ENCODE measurements around the gene HIPK3.

HIPK3 gene

DNA sequence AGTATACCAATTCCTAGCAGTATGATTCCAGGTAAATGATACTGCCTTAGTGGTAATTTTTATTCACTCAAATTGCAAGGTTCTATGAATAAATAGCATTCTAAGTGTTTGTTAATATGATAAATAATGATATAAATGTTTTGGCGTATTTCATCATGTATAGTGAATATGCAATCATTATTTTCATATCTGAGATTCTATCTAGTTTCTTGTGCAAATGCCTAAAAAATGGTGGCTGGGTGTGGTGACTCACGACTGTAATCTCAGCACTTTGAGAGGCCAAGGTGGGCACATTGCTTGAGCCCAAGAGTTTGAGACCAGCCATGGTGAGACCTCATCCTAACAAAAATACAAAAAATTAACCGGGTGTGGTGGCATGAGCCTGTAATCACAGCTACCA is 13.9 kb downstream of the HIPK3 start:
- Histone ChIP-seq H4K20me1 (ENCODE audit: insufficient read depth, low read length) (peaks cover 47% of the 10 kb centered on the region), H3K4me2 (ENCODE audit: insufficient read depth, low read length) (no peak overlapping the region), H3K9me3 (ENCODE audit: insufficient read depth, low read length, severe bottlenecking) (no peaks in the 10 kb centered on the region), H2AFZ (ENCODE audit: low read depth, low read length) (no peak overlapping the region), H3K27ac (ENCODE audit: low read length) (no peak overlapping the region), H3K4me1 (ENCODE audit: insufficient read depth, low read length) (peaks cover 4% of the 10 kb centered on the region; the same call in 1 of the 2 replicates), H3K9ac (ENCODE audit: low read depth, low read length) (no peak overlapping the region), H3K36me3 (ENCODE audit: insufficient read depth, low read length) (no peaks in the 10 kb centered on the region), H3K4me3 (ENCODE audit: low read depth in 1 of 2, low read length in 2 of 2) (no peak overlapping the region), H3K27me3 (ENCODE audit: insufficient read depth, low read length, poor library complexity) (no peaks in the 10 kb centered on the region), H3K79me2 (ENCODE audit: insufficient read depth, low read length) (peaks cover 98% of the 10 kb centered on the region)
- no peak for TF ChIP-seq EZH2 (IDR thresholded peaks at IDR 0.05; ENCODE audit: borderline replicate concordance, low read depth, low read length, severe bottlenecking)
- TF ChIP-seq, protein P1, sequence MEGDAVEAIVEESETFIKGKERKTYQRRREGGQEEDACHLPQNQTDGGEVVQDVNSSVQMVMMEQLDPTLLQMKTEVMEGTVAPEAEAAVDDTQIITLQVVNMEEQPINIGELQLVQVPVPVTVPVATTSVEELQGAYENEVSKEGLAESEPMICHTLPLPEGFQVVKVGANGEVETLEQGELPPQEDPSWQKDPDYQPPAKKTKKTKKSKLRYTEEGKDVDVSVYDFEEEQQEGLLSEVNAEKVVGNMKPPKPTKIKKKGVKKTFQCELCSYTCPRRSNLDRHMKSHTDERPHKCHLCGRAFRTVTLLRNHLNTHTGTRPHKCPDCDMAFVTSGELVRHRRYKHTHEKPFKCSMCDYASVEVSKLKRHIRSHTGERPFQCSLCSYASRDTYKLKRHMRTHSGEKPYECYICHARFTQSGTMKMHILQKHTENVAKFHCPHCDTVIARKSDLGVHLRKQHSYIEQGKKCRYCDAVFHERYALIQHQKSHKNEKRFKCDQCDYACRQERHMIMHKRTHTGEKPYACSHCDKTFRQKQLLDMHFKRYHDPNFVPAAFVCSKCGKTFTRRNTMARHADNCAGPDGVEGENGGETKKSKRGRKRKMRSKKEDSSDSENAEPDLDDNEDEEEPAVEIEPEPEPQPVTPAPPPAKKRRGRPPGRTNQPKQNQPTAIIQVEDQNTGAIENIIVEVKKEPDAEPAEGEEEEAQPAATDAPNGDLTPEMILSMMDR (IDR thresholded peaks at IDR 0.05; ENCODE audit: borderline replicate concordance, extremely low read depth, low read length, poor library complexity, severe bottlenecking), result no peak
- ATAC-seq (ENCODE audit: insufficient read depth, low read depth) (no peak), DNase-seq (no peak)

DNA sequence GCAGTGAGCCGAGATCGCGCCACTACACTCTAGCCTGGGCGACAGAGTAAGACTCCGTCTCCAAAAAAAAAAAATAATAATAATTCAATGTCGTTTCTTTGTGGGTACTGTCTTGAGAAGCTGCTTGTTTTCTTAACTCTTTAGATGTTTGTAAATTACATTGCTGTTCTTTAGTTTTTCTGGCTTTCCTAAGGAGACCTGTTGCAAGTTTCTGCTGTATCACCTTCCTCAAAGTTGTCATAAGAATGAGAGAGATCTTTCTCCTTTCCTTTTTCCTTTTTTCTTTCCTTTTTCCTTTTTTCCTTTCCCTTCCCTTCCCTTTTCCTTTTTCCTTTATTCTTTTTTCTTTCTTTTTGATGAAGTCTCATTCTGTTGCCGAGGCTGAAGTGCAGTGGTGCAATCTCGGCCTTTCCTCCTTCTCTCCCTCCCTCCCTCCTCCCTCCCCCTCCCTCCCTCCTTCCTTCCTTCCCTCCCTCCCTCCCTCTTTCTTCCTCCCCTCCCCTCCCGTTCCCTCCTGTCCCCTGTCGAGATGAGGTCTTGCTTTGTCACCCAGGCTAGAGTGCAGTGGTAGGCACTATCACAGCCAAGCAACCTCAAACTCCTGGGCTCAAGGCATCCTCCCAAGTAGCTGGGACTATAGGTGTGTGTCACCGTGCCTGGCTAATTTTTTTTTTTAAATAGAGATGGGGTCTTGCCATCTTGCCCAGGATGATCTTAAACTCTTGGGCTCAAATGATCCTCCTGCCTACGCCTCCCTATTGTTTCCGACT is 15.3 kb downstream of the HIPK3 start:
- H3K4me3 ChIP-seq (ENCODE audit: low read depth in 1 of 2, low read length in 2 of 2), result no peak overlapping the region
- ATAC-seq (ENCODE audit: insufficient read depth, low read depth) (no peak), DNase-seq (no peak)
- H3K36me3 ChIP-seq (ENCODE audit: insufficient read depth, low read length), result no peaks in the 10 kb centered on the region
- peaks cover 50% of the 10 kb centered on the region for H4K20me1 ChIP-seq (ENCODE audit: insufficient read depth, low read length)
- TF ChIP-seq, protein P1 (IDR thresholded peaks at IDR 0.05; ENCODE audit: borderline replicate concordance, extremely low read depth, low read length, poor library complexity, severe bottlenecking), result no peak
- no peak for TF ChIP-seq EZH2 (IDR thresholded peaks at IDR 0.05; ENCODE audit: borderline replicate concordance, low read depth, low read length, severe bottlenecking)
- no peaks in the 10 kb centered on the region for H3K27me3 ChIP-seq (ENCODE audit: insufficient read depth, low read length, poor library complexity)
- H3K9ac ChIP-seq (ENCODE audit: low read depth, low read length), result no peak overlapping the region
- H2AFZ ChIP-seq (ENCODE audit: low read depth, low read length), result no peak overlapping the region
- H3K27ac ChIP-seq (ENCODE audit: low read length), result no peak overlapping the region
- H3K4me2 ChIP-seq (ENCODE audit: insufficient read depth, low read length), result no peak overlapping the region
- peaks cover 98% of the 10 kb centered on the region for H3K79me2 ChIP-seq (ENCODE audit: insufficient read depth, low read length)
- no peaks in the 10 kb centered on the region for H3K9me3 ChIP-seq (ENCODE audit: insufficient read depth, low read length, severe bottlenecking)
- H3K4me1 ChIP-seq (ENCODE audit: insufficient read depth, low read length), result no peaks in the 10 kb centered on the region

DNA sequence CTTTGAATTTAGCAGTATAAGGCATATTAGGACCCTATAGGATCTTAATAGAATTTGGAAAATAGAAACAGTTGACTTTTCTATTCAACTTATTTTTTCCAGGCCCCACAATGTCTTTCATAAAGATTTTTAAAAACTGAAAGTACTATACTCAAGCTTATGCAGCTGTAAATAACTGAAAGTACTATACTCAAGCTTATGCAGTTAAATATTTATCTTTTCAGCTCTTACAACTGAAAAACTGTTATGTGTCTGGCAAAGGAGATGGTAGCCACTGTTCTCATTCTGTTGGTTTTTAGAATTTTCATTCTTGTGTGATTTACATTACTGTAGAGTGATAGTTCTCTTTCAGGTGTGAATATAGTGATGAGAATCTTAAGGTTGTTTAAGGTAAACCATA is 16.5 kb downstream of the HIPK3 start:
- peaks cover 98% of the 10 kb centered on the region for H3K79me2 ChIP-seq (ENCODE audit: insufficient read depth, low read length)
- ATAC-seq (ENCODE audit: insufficient read depth, low read depth) (no peak), DNase-seq (no peak)
- no peak overlapping the region for H3K27ac ChIP-seq (ENCODE audit: low read length)
- H3K9me3 ChIP-seq (ENCODE audit: insufficient read depth, low read length, severe bottlenecking), result no peaks in the 10 kb centered on the region
- no peak overlapping the region for H3K4me3 ChIP-seq (ENCODE audit: low read depth in 1 of 2, low read length in 2 of 2)
- peaks cover 46% of the 10 kb centered on the region for H4K20me1 ChIP-seq (ENCODE audit: insufficient read depth, low read length)
- H3K27me3 ChIP-seq (ENCODE audit: insufficient read depth, low read length, poor library complexity), result no peaks in the 10 kb centered on the region
- no peaks in the 10 kb centered on the region for H3K4me1 ChIP-seq (ENCODE audit: insufficient read depth, low read length)
- H3K9ac ChIP-seq (ENCODE audit: low read depth, low read length), result no peak overlapping the region
- H3K36me3 ChIP-seq (ENCODE audit: insufficient read depth, low read length), result no peaks in the 10 kb centered on the region
- no peak overlapping the region for H2AFZ ChIP-seq (ENCODE audit: low read depth, low read length)
- TF ChIP-seq, protein P1 (IDR thresholded peaks at IDR 0.05; ENCODE audit: borderline replicate concordance, extremely low read depth, low read length, poor library complexity, severe bottlenecking), result no peak
- TF ChIP-seq EZH2 (IDR thresholded peaks at IDR 0.05; ENCODE audit: borderline replicate concordance, low read depth, low read length, severe bottlenecking), result no peak
- no peak overlapping the region for H3K4me2 ChIP-seq (ENCODE audit: insufficient read depth, low read length)
